Measurements from ENCODE around the gene LIMS1. TPM values are rescaled to one million over a fixed set of nuclear protein-coding genes. Genes with fewer than 3 reads are reported as not detected.

LIMS1 gene
- total RNA-seq = 137 and 199 TPM in 2 replicates

GRCh38 chr2:108533832-108534583, at the start of gene LIMS1:
Gene LIMS1, plus strand, starts transcription at chr2:108534470. Its CDS starts 93 bp downstream, at chr2:108534563.

GRCh38 chr2:108719149-108720044, 185.1 kb downstream of the LIMS1 start, which contains the start of gene RANBP2:
Gene RANBP2, plus strand, starts transcription at chr2:108719482. Its CDS starts 125 bp downstream, at chr2:108719607.

Other genes starting within 250 kb of the LIMS1 start
- not detected in 2 replicates for gene SULT1C2, start 245.6 kb upstream of the LIMS1 start, total RNA-seq
- 12.9 and 27.0 TPM in 2 replicates for gene SULT1C4, start 156.5 kb upstream of the LIMS1 start, total RNA-seq
- 19.6 and 20.1 TPM in 2 replicates for gene GCC2, start 85.3 kb upstream of the LIMS1 start, total RNA-seq
- 77.6 and 95.4 TPM in 2 replicates for gene RANBP2, start 185.0 kb downstream of the LIMS1 start, total RNA-seq